ENCODE results near the gene AATF. TPM values are rescaled to one million over a fixed set of nuclear protein-coding genes. Genes with fewer than 3 reads are reported as not detected.

AATF gene
- polyA plus RNA-seq, 1 experiment = 16.7 TPM

- ChIA-PET POLR2A (no interaction called here), CTCF (interaction anchor here (1.2 kb wide), 2 partner anchors 23 to 27 kb away, joined by 3 read pairs; no protein-coding TSS in a partner anchor)
- TF ChIP-seq CTCF (IDR thresholded peaks at IDR 0.05; ENCODE audit: insufficient read depth, low read depth, low read length) = no peak
- Histone ChIP-seq H3K36me3 (ENCODE audit: control insufficient read depth, insufficient read depth, low read length) (no peaks in the 10 kb centered on the region), H3K27me3 (ENCODE audit: control insufficient read depth, insufficient read depth, low read length) (no peaks in the 10 kb centered on the region), H3K4me3 (ENCODE audit: low read depth, low read length) (no peak overlapping the region)
- DNase-seq (ENCODE audit: low read depth) = no peak
Observed at GRCh38 chr17:36972186-36972700, 23.5 kb downstream of the AATF start.

GRCh38 chr17:36972905-36973304, 24.2 kb downstream of the AATF start:
- Histone ChIP-seq H3K4me3 (ENCODE audit: low read depth, low read length) (no peak overlapping the region), H3K36me3 (ENCODE audit: control insufficient read depth, insufficient read depth, low read length) (no peaks in the 10 kb centered on the region), H3K27me3 (ENCODE audit: control insufficient read depth, insufficient read depth, low read length) (no peaks in the 10 kb centered on the region)
- no peak for DNase-seq (ENCODE audit: low read depth)
- TF ChIP-seq CTCF (IDR thresholded peaks at IDR 0.05; ENCODE audit: insufficient read depth, low read depth, low read length) = no peak
- CTCF ChIA-PET = interaction anchor here (0.7 to 1.2 kb wide), 2 partner anchors 23 to 75 kb away, joined by 3 read pairs; no protein-coding TSS in a partner anchor
- POLR2A ChIA-PET = no interaction called here

GRCh38 chr17:36975922-36976515, 27.3 kb downstream of the AATF start:
- Histone ChIP-seq H3K36me3 (ENCODE audit: control insufficient read depth, insufficient read depth, low read length) (no peaks in the 10 kb centered on the region), H3K4me3 (ENCODE audit: low read depth, low read length) (no peak overlapping the region), H3K27me3 (ENCODE audit: control insufficient read depth, insufficient read depth, low read length) (no peaks in the 10 kb centered on the region)
- TF ChIP-seq CTCF (IDR thresholded peaks at IDR 0.05; ENCODE audit: insufficient read depth, low read depth, low read length) = no peak
- ChIA-PET CTCF (interaction anchor here (0.7 to 3.2 kb wide), 3 partner anchors 15 to 73 kb away, joined by 3 to 6 read pairs (median 3); no protein-coding TSS in a partner anchor), POLR2A (no interaction called here)
- no peak for DNase-seq (ENCODE audit: low read depth)

- ChIA-PET POLR2A (no interaction called here), CTCF (interaction anchor here (0.6 to 3.2 kb wide), 2 partner anchors 16 to 71 kb away, joined by 3 to 6 read pairs; no protein-coding TSS in a partner anchor)
- no peaks in the 10 kb centered on the region for H3K36me3 ChIP-seq (ENCODE audit: control insufficient read depth, insufficient read depth, low read length)
- no peaks in the 10 kb centered on the region for H3K27me3 ChIP-seq (ENCODE audit: control insufficient read depth, insufficient read depth, low read length)
- no peak overlapping the region for H3K4me3 ChIP-seq (ENCODE audit: low read depth, low read length)
- TF ChIP-seq CTCF (IDR thresholded peaks at IDR 0.05; ENCODE audit: insufficient read depth, low read depth, low read length) = no peak
- DNase-seq (ENCODE audit: low read depth) = no peak
Observed at GRCh38 chr17:36977066-36977465, 28.3 kb downstream of the AATF start.

GRCh38 chr17:36977568-36977967, 28.8 kb downstream of the AATF start:
- Histone ChIP-seq H3K27me3 (ENCODE audit: control insufficient read depth, insufficient read depth, low read length) (no peaks in the 10 kb centered on the region), H3K36me3 (ENCODE audit: control insufficient read depth, insufficient read depth, low read length) (no peaks in the 10 kb centered on the region), H3K4me3 (ENCODE audit: low read depth, low read length) (no peak overlapping the region)
- no peak for TF ChIP-seq CTCF (IDR thresholded peaks at IDR 0.05; ENCODE audit: insufficient read depth, low read depth, low read length)
- POLR2A ChIA-PET = no interaction called here
- CTCF ChIA-PET = interaction anchor here (0.6 to 3.2 kb wide), 2 partner anchors 11 to 70 kb away, joined by 3 to 6 read pairs; no protein-coding TSS in a partner anchor
- DNase-seq (ENCODE audit: low read depth) = no peak

Data from BJ (cell line).